Thyroid gland (tissue), 4 donors: ENCODE data around the gene KIF2A.

ENCODE experiments used
- CTCF ChIP-seq, 6 experiments: fragments of 200-600 bp in 3 of 6; fragments of 450-650 bp in 3 of 6; sonication (generic) in 3 of 6; IDR thresholded peaks; one replicate each; pipeline ENCODE4 v1.5.1; 2016 to 2019; ENCODE audit warnings: antibody characterized with exemption in 6 of 6, mild to moderate bottlenecking in 2 of 6, inconsistent platforms in 1 of 6, moderate library complexity in 1 of 6
- POLR2A ChIP-seq, 2 donors: fragments of 450-650 bp; IDR thresholded peaks; one replicate each; pipeline ENCODE4 v1.6.1; 2017; ENCODE audit warnings: antibody characterized with exemption in 2 of 2, mild to moderate bottlenecking in 2 of 2, moderate library complexity in 1 of 2

- TF ChIP-seq POLR2A (IDR thresholded peaks at IDR 0.05) (no peak), CTCF (IDR thresholded peaks at IDR 0.05) (no peak)
Observed at GRCh38 chr5:62268792-62269191, 37.2 kb upstream of the KIF2A start.
